ENCODE measurements around the gene NBPF3. TPM values are rescaled to one million over a fixed set of nuclear protein-coding genes. Genes with fewer than 3 reads are reported as not detected.
"Not testable (repeated sequence)": the region's sequence is repeated elsewhere in the genome, so short reads cannot be mapped to it uniquely, and the experiment has no call there.

The NBPF3 gene
- total and polyA plus RNA-seq, 2 donors (not counting 3 experiments of a cell fraction or from before 2014, with no cell fraction given) = 3.3 to 6.5 TPM

DNA sequence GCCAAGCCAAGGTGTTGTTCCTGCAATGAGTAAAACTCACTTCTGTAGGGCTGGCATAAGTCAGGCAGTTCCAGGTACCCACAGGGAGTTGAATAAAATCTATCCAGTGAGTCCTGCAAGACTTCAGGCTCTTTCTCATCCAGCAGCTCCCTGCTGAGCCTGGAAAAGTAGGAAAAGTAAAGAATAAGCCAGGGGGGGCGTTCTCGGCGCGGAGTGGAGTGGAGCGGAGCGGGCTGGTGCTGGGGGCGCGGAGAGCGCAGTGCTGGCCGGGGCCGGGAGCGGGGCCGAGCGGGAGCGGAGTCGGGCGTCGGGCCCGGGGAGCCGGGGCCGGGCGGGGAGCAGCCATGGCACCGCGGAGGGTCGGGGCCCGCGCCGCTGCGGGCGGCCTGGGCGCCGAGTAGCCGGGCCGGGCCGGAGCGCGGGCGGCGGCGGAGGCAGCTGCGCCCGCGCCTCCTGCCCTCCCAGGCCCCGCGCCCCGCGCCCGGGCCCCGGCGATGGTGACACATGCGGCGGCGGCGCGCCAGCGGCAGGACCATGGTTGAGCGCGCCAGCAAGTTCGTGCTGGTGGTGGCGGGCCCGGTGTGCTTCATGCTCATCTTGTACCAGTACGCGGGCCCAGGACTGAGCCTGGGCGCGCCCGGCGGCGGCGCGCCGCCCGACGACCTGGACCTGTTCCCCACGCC lies 12.0 kb upstream of the NBPF3 start:
- TF ChIP-seq EZH2 (IDR thresholded peaks at IDR 0.05; ENCODE audit: borderline replicate concordance, low read depth, low read length, severe bottlenecking) = peak; percentile 43
- BruUV-seq (replicated peaks); H3K9ac ChIP-seq (replicated peaks; ENCODE audit: extremely low read depth, insufficient read depth, low read length); POLR2A ChIA-PET; H3K4me1 ChIP-seq (ENCODE audit: control insufficient read depth, extremely low read depth, insufficient read depth, low read length); H4K20me1 ChIP-seq (replicated peaks; ENCODE audit: control insufficient read depth, extremely low read depth, insufficient read depth, low read length); H3K27ac ChIP-seq (ENCODE audit: insufficient read depth, low read depth, low read length); dilution Hi-C loops (cut with MboI; ENCODE audit: extremely low pct_ligation_motif_present, low sequenced_read_pairs); H3K27me3 ChIP-seq (ENCODE audit: control insufficient read depth in 2 of 2, insufficient read depth in 2 of 2, low read length in 2 of 2); H3K79me2 ChIP-seq (ENCODE audit: control insufficient read depth, insufficient read depth, low read length); DNase-seq (ENCODE audit: low read depth, low spot score); H3K36me3 ChIP-seq (ENCODE audit: control insufficient read depth in 2 of 2, extremely low read depth in 1 of 2, insufficient read depth in 2 of 2, low read length in 2 of 2); H2AFZ ChIP-seq (ENCODE audit: low read depth, low read length); H3K9me1 ChIP-seq (replicated peaks; ENCODE audit: control insufficient read depth, extremely low read depth, insufficient read depth, low read length); H3K9me3 ChIP-seq (replicated peaks; ENCODE audit: control insufficient read depth, insufficient read depth, low read length); H3K4me3 ChIP-seq (replicated peaks in 1 of 3; ENCODE audit: insufficient read depth in 1 of 3, low read depth in 1 of 3, low read length in 3 of 3); FAIRE-seq; H3K4me2 ChIP-seq (ENCODE audit: insufficient read depth, low read length); CTCF ChIA-PET: not testable (repeated sequence)
- intact Hi-C loops (cut with micrococcal nuclease) = loop anchor here (2.0 kb wide), 1 partner anchor 51 kb away; no protein-coding TSS in a partner anchor

DNA sequence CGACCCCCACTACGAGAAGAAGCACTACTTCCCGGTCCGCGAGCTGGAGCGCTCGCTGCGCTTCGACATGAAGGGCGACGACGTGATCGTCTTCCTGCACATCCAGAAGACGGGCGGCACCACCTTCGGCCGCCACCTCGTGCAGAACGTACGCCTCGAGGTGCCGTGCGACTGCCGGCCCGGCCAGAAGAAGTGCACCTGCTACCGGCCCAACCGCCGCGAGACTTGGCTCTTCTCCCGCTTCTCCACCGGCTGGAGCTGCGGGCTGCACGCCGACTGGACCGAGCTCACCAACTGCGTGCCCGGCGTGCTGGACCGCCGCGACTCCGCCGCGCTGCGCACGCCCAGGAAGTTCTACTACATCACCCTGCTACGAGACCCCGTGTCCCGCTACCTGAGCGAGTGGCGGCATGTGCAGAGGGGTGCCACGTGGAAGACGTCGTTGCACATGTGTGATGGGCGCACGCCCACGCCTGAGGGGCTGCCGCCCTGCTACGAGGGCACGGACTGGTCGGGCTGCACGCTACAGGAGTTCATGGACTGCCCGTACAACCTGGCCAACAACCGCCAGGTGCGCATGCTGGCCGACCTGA lies 11.4 kb upstream of the NBPF3 start:
- H3K9ac ChIP-seq (replicated peaks; ENCODE audit: extremely low read depth, insufficient read depth, low read length); FAIRE-seq; H3K36me3 ChIP-seq (ENCODE audit: control insufficient read depth in 2 of 2, extremely low read depth in 1 of 2, insufficient read depth in 2 of 2, low read length in 2 of 2); H3K4me1 ChIP-seq (ENCODE audit: control insufficient read depth, extremely low read depth, insufficient read depth, low read length); BruUV-seq (replicated peaks); POLR2A ChIA-PET; H2AFZ ChIP-seq (ENCODE audit: low read depth, low read length); dilution Hi-C loops (cut with MboI; ENCODE audit: extremely low pct_ligation_motif_present, low sequenced_read_pairs); H3K4me2 ChIP-seq (ENCODE audit: insufficient read depth, low read length); CTCF ChIA-PET; H3K27ac ChIP-seq (ENCODE audit: insufficient read depth, low read depth, low read length); H4K20me1 ChIP-seq (replicated peaks; ENCODE audit: control insufficient read depth, extremely low read depth, insufficient read depth, low read length); H3K9me1 ChIP-seq (replicated peaks; ENCODE audit: control insufficient read depth, extremely low read depth, insufficient read depth, low read length); DNase-seq (ENCODE audit: low read depth, low spot score); H3K79me2 ChIP-seq (ENCODE audit: control insufficient read depth, insufficient read depth, low read length); H3K9me3 ChIP-seq (replicated peaks; ENCODE audit: control insufficient read depth, insufficient read depth, low read length); H3K4me3 ChIP-seq (replicated peaks in 1 of 3; ENCODE audit: insufficient read depth in 1 of 3, low read depth in 1 of 3, low read length in 3 of 3); intact Hi-C loops (cut with micrococcal nuclease); H3K27me3 ChIP-seq (ENCODE audit: control insufficient read depth in 2 of 2, insufficient read depth in 2 of 2, low read length in 2 of 2): not testable (repeated sequence)

- DNase-seq (ENCODE audit: low read depth, low spot score); FAIRE-seq; dilution Hi-C loops (cut with MboI; ENCODE audit: extremely low pct_ligation_motif_present, low sequenced_read_pairs); intact Hi-C loops (cut with micrococcal nuclease); H3K4me3 ChIP-seq (replicated peaks in 1 of 3; ENCODE audit: insufficient read depth in 1 of 3, low read depth in 1 of 3, low read length in 3 of 3); POLR2A ChIA-PET; H3K9ac ChIP-seq (replicated peaks; ENCODE audit: extremely low read depth, insufficient read depth, low read length); H3K4me2 ChIP-seq (ENCODE audit: insufficient read depth, low read length); H3K9me1 ChIP-seq (replicated peaks; ENCODE audit: control insufficient read depth, extremely low read depth, insufficient read depth, low read length); H3K27me3 ChIP-seq (ENCODE audit: control insufficient read depth in 2 of 2, insufficient read depth in 2 of 2, low read length in 2 of 2); H4K20me1 ChIP-seq (replicated peaks; ENCODE audit: control insufficient read depth, extremely low read depth, insufficient read depth, low read length); H3K36me3 ChIP-seq (ENCODE audit: control insufficient read depth in 2 of 2, extremely low read depth in 1 of 2, insufficient read depth in 2 of 2, low read length in 2 of 2); H2AFZ ChIP-seq (ENCODE audit: low read depth, low read length); H3K27ac ChIP-seq (ENCODE audit: insufficient read depth, low read depth, low read length); H3K79me2 ChIP-seq (ENCODE audit: control insufficient read depth, insufficient read depth, low read length); CTCF ChIA-PET; BruUV-seq (replicated peaks); H3K4me1 ChIP-seq (ENCODE audit: control insufficient read depth, extremely low read depth, insufficient read depth, low read length); H3K9me3 ChIP-seq (replicated peaks; ENCODE audit: control insufficient read depth, insufficient read depth, low read length): not testable (repeated sequence)
Measured at GRCh38 chr1:21429210-21429609, 10.7 kb upstream of the NBPF3 start.

DNA sequence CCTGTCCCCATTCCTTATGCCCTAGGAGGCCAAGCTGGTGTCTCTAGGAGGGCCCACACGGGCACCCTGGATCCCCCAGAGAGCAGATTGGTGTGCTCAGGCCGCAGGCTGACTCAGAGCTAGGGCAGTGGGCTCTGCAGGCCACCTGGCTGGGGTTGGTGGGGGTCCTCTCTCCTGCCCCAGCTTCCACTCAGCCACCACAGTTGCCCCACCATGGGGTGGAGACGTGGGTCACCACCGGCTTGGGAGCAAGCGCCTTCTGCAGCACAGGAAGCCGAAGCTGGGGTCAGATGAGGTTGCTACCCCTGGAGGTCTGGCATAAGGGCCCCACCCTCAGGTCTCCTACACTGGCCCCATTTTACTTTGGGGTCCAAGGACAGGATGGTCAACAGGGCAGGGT lies 9.1 kb upstream of the NBPF3 start:
- intact Hi-C loops (cut with micrococcal nuclease); H4K20me1 ChIP-seq (replicated peaks; ENCODE audit: control insufficient read depth, extremely low read depth, insufficient read depth, low read length); dilution Hi-C loops (cut with MboI; ENCODE audit: extremely low pct_ligation_motif_present, low sequenced_read_pairs); BruUV-seq (replicated peaks); H3K27ac ChIP-seq (ENCODE audit: insufficient read depth, low read depth, low read length); H3K4me3 ChIP-seq (replicated peaks in 1 of 3; ENCODE audit: insufficient read depth in 1 of 3, low read depth in 1 of 3, low read length in 3 of 3); DNase-seq (ENCODE audit: low read depth, low spot score); H3K4me2 ChIP-seq (ENCODE audit: insufficient read depth, low read length); H3K36me3 ChIP-seq (ENCODE audit: control insufficient read depth in 2 of 2, extremely low read depth in 1 of 2, insufficient read depth in 2 of 2, low read length in 2 of 2); H3K9ac ChIP-seq (replicated peaks; ENCODE audit: extremely low read depth, insufficient read depth, low read length); H3K9me1 ChIP-seq (replicated peaks; ENCODE audit: control insufficient read depth, extremely low read depth, insufficient read depth, low read length); CTCF ChIA-PET; H3K79me2 ChIP-seq (ENCODE audit: control insufficient read depth, insufficient read depth, low read length); H3K4me1 ChIP-seq (ENCODE audit: control insufficient read depth, extremely low read depth, insufficient read depth, low read length); H3K27me3 ChIP-seq (ENCODE audit: control insufficient read depth in 2 of 2, insufficient read depth in 2 of 2, low read length in 2 of 2); POLR2A ChIA-PET; H3K9me3 ChIP-seq (replicated peaks; ENCODE audit: control insufficient read depth, insufficient read depth, low read length); H2AFZ ChIP-seq (ENCODE audit: low read depth, low read length); FAIRE-seq: not testable (repeated sequence)
